ENCODE data around the gene GABRB2.

Gene GABRB2

GRCh38 chr5:161278739-161279660 lies 267.5 kb downstream of the GABRB2 start:
- no peak for DNase-seq (ENCODE audit: extremely low spot score)
- CTCF ChIA-PET, result no interaction called here
- no peak for TF ChIP-seq BHLHE40 (IDR thresholded peaks at IDR 0.05; ENCODE audit: borderline replicate concordance)
- POLR2A ChIA-PET, result no interaction called here

GRCh38 chr5:161277011-161277410 lies 269.5 kb downstream of the GABRB2 start:
- no peak for TF ChIP-seq NFRKB (IDR thresholded peaks at IDR 0.05)
- TF ChIP-seq SUZ12 (IDR thresholded peaks at IDR 0.05), result no peak
- TF ChIP-seq PKNOX1 (IDR thresholded peaks at IDR 0.05), result no peak
- DNase-seq (ENCODE audit: extremely low spot score), result no peak
- ChIA-PET CTCF (no interaction called here), POLR2A (no interaction called here)

GRCh38 chr5:161274951-161275350 lies 271.6 kb downstream of the GABRB2 start:
- POLR2A ChIA-PET, result no interaction called here
- no peak for DNase-seq (ENCODE audit: extremely low spot score)
- TF ChIP-seq PKNOX1 (IDR thresholded peaks at IDR 0.05), result no peak
- no peak for TF ChIP-seq LEF1 (IDR thresholded peaks at IDR 0.05; ENCODE audit: borderline replicate concordance)
- no peak for TF ChIP-seq ARNT (IDR thresholded peaks at IDR 0.05)
- no peak for TF ChIP-seq SUZ12 (IDR thresholded peaks at IDR 0.05)
- TF ChIP-seq ZNF384 (IDR thresholded peaks at IDR 0.05), result no peak
- TF ChIP-seq FOXM1 (IDR thresholded peaks at IDR 0.05; ENCODE audit: borderline replicate concordance), result no peak
- TF ChIP-seq TARDBP (IDR thresholded peaks at IDR 0.05), result no peak
- no peak for TF ChIP-seq SP1 (IDR thresholded peaks at IDR 0.05)
- no peak for TF ChIP-seq FOXK2 (IDR thresholded peaks at IDR 0.05)
- CTCF ChIA-PET, result no interaction called here

- no peak for DNase-seq (ENCODE audit: extremely low spot score)
- ChIA-PET CTCF (no interaction called here), POLR2A (no interaction called here)
- TF ChIP-seq NFRKB (IDR thresholded peaks at IDR 0.05), result no peak
- no peak for TF ChIP-seq L3MBTL2 (conservative IDR thresholded peaks at IDR 0.05)
- no peak for TF ChIP-seq CTBP1 (IDR thresholded peaks at IDR 0.05; ENCODE audit: borderline replicate concordance)
- no peak for TF ChIP-seq FOXM1 (IDR thresholded peaks at IDR 0.05; ENCODE audit: borderline replicate concordance)
- no peak for TF ChIP-seq SP1 (IDR thresholded peaks at IDR 0.05)
- TF ChIP-seq HDGF (IDR thresholded peaks at IDR 0.05; ENCODE audit: borderline replicate concordance), result no peak
- TF ChIP-seq PKNOX1 (IDR thresholded peaks at IDR 0.05), result no peak
- no peak for TF ChIP-seq ELF4 (IDR thresholded peaks at IDR 0.05)
- no peak for TF ChIP-seq TARDBP (IDR thresholded peaks at IDR 0.05)
- no peak for TF ChIP-seq BHLHE40 (IDR thresholded peaks at IDR 0.05; ENCODE audit: borderline replicate concordance)
- TF ChIP-seq LEF1 (IDR thresholded peaks at IDR 0.05; ENCODE audit: borderline replicate concordance), result no peak
- no peak for TF ChIP-seq ARNT (IDR thresholded peaks at IDR 0.05)
- no peak for TF ChIP-seq ZNF384 (IDR thresholded peaks at IDR 0.05)
- TF ChIP-seq FOXA1 (IDR thresholded peaks at IDR 0.05), result no peak
- TF ChIP-seq FOXK2 (IDR thresholded peaks at IDR 0.05), result no peak
- no peak for TF ChIP-seq SUZ12 (IDR thresholded peaks at IDR 0.05)
Observed at GRCh38 chr5:161273410-161273809, 273.1 kb downstream of the GABRB2 start.

DNA sequence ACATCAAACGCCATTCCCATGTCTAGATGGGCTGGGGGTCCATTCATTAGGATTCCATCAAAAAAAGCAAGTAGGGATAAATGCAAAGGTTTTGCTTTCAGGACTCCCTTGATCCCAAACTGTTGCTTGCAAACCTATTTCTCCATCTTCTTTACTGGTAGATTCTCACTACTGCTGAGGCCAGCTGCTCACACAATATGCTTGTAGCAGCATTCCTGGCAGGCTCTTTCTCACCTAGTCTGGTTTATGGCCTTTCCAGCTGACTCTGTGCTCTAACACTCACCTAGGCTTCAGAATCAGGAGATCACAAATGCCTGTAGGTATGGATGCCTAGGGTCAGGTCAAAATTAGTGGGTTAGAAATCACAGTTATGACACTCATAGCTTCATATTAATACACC lies 274.7 kb downstream of the GABRB2 start:
- no peak for DNase-seq (ENCODE audit: extremely low spot score)
- ChIA-PET POLR2A (no interaction called here), CTCF (no interaction called here)
- TF ChIP-seq ELF4 (IDR thresholded peaks at IDR 0.05) (no peak), HDGF (IDR thresholded peaks at IDR 0.05; ENCODE audit: borderline replicate concordance) (no peak), SUZ12 (IDR thresholded peaks at IDR 0.05) (no peak), NFRKB (IDR thresholded peaks at IDR 0.05) (no peak), ZNF384 (IDR thresholded peaks at IDR 0.05) (no peak)

DNA sequence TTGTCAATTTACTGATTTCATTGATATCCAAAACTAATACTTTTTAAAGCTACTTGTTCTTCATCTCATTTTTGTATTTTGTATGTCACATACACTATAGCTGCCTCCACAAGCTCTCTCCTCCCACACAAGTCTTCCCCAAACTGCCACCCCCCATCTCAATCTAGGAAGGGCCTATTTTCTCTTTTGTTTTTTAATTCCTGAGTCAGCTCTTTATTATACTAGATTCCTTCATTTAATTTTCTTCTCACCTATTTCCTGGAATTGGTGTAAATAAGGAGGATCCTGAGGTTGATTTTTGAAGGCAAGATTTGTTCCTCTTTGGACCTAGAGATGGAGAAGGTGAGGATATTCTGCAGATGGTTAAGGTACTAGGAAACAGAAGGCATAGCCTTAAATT lies 277.4 kb downstream of the GABRB2 start:
- ChIA-PET POLR2A (no interaction called here), CTCF (no interaction called here)
- TF ChIP-seq ELF4 (IDR thresholded peaks at IDR 0.05), result no peak
- no peak for TF ChIP-seq LEF1 (IDR thresholded peaks at IDR 0.05; ENCODE audit: borderline replicate concordance)
- TF ChIP-seq ZNF384 (IDR thresholded peaks at IDR 0.05), result no peak
- TF ChIP-seq SUZ12 (IDR thresholded peaks at IDR 0.05), result no peak
- TF ChIP-seq BHLHE40 (IDR thresholded peaks at IDR 0.05; ENCODE audit: borderline replicate concordance), result no peak
- no peak for TF ChIP-seq PKNOX1 (IDR thresholded peaks at IDR 0.05)
- no peak for TF ChIP-seq ARNT (IDR thresholded peaks at IDR 0.05)
- DNase-seq (ENCODE audit: extremely low spot score), result no peak

DNA sequence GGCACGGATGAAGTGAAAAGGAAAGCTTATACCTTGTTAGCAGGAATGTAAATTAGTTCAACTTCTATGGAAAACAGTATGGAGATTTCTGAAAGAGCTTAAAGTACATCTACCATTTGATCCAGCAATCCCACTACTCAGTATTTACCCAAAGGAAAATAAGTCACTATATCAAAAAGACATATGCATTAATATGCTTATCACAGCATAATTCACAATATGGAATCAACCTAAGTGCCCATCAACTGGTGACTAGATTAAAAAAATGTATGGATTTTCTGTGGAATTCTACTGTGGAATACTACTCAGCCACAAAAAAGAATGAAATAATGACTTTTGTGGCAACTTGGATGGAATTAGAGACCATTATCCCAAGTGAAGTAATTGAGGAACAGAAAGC lies 279.6 kb downstream of the GABRB2 start:
- no peak for DNase-seq (ENCODE audit: extremely low spot score)
- POLR2A ChIA-PET, result no interaction called here
- TF ChIP-seq CTBP1 (IDR thresholded peaks at IDR 0.05; ENCODE audit: borderline replicate concordance) (no peak), TARDBP (IDR thresholded peaks at IDR 0.05) (no peak), L3MBTL2 (conservative IDR thresholded peaks at IDR 0.05) (no peak), NFRKB (IDR thresholded peaks at IDR 0.05) (no peak), ARNT (IDR thresholded peaks at IDR 0.05) (no peak), BHLHE40 (IDR thresholded peaks at IDR 0.05; ENCODE audit: borderline replicate concordance) (no peak), SUZ12 (IDR thresholded peaks at IDR 0.05) (no peak), HDGF (IDR thresholded peaks at IDR 0.05; ENCODE audit: borderline replicate concordance) (no peak), FOXA1 (IDR thresholded peaks at IDR 0.05) (no peak), ELF4 (IDR thresholded peaks at IDR 0.05) (no peak), FOXK2 (IDR thresholded peaks at IDR 0.05) (no peak)
- CTCF ChIA-PET, result no interaction called here
